ENCODE results near the gene RNF145. TPM values are rescaled to one million over a fixed set of nuclear protein-coding genes. Genes with fewer than 3 reads are reported as not detected.
A peak's percentile ranks its signal among the peaks of the same experiment; 100 is the strongest.

The RNF145 gene
- total RNA-seq, 1 donor from 2014 or later = 93.1 TPM

GRCh38 chr5:159211729-159212174 lies 2.4 kb upstream of the RNF145 start:
- no peak overlapping the region for H3K4me3 Mint-ChIP-seq
- no peak for TF ChIP-seq CTCF (IDR thresholded peaks at IDR 0.05; ENCODE audit: unreplicated experiment)
- peaks cover 40% of the 10 kb centered on the region for H3K4me1 Mint-ChIP-seq
- H3K27me3 Mint-ChIP-seq (ENCODE audit: low read depth) = peaks cover 4% of the 10 kb centered on the region
- no peaks in the 10 kb centered on the region for H3K9me3 Mint-ChIP-seq
- H3K36me3 Mint-ChIP-seq = no peaks in the 10 kb centered on the region
- DNase-seq (ENCODE audit: low spot score in 2 of 2, unreplicated experiment in 2 of 2) = no peak
- no peak overlapping the region for H3K27ac Mint-ChIP-seq

- Mint-ChIP-seq H3K9me3 (no peaks in the 10 kb centered on the region), H3K27ac (peak overlapping the region; percentile 5), H3K4me3 (peak overlapping the region; percentile 80), H3K4me1 (peaks cover 45% of the 10 kb centered on the region), H3K27me3 (ENCODE audit: low read depth) (peaks cover 4% of the 10 kb centered on the region), H3K36me3 (no peaks in the 10 kb centered on the region)
- no peak for DNase-seq (ENCODE audit: low spot score in 2 of 2, unreplicated experiment in 2 of 2)
- no peak for TF ChIP-seq CTCF (IDR thresholded peaks at IDR 0.05; ENCODE audit: unreplicated experiment)
Observed at GRCh38 chr5:159210846-159211245, 1.5 kb upstream of the RNF145 start.

GRCh38 chr5:159210210-159210661 lies 883 bp upstream of the RNF145 start:
- peak overlapping the region; percentile 80 for H3K4me3 Mint-ChIP-seq
- H3K27ac Mint-ChIP-seq = peak overlapping the region; percentile 82

GRCh38 chr5:159208514-159209437 lies 577 bp downstream of the RNF145 start:
- Mint-ChIP-seq H3K4me1 (peaks cover 61% of the 10 kb centered on the region), H3K27me3 (ENCODE audit: low read depth) (no peaks in the 10 kb centered on the region), H3K27ac (peak overlapping the region; percentile 97), H3K36me3 (no peaks in the 10 kb centered on the region), H3K9me3 (no peaks in the 10 kb centered on the region), H3K4me3 (peak overlapping the region; percentile 89)
- DNase-seq (ENCODE audit: low spot score in 2 of 2, unreplicated experiment in 2 of 2) = peak in 1 of 2 experiments; percentile 59
- TF ChIP-seq CTCF (IDR thresholded peaks at IDR 0.05; ENCODE audit: unreplicated experiment) = no peak

More at GRCh38 chr5:159210210-159210661, 883 bp upstream of the RNF145 start:
- no peak for TF ChIP-seq CTCF (IDR thresholded peaks at IDR 0.05; ENCODE audit: unreplicated experiment)
- peaks cover 52% of the 10 kb centered on the region for H3K4me1 Mint-ChIP-seq
- no peaks in the 10 kb centered on the region for H3K9me3 Mint-ChIP-seq
- no peaks in the 10 kb centered on the region for H3K36me3 Mint-ChIP-seq
- peaks cover 4% of the 10 kb centered on the region for H3K27me3 Mint-ChIP-seq (ENCODE audit: low read depth)
- no peak for DNase-seq (ENCODE audit: low spot score in 2 of 2, unreplicated experiment in 2 of 2)

- TF ChIP-seq CTCF (IDR thresholded peaks at IDR 0.05; ENCODE audit: unreplicated experiment) = no peak
- H3K27me3 Mint-ChIP-seq (ENCODE audit: low read depth) = no peaks in the 10 kb centered on the region
- H3K9me3 Mint-ChIP-seq = no peaks in the 10 kb centered on the region
- peak overlapping the region; percentile 89 for H3K4me3 Mint-ChIP-seq
- peaks cover 2% of the 10 kb centered on the region for H3K36me3 Mint-ChIP-seq
- DNase-seq (ENCODE audit: low spot score in 2 of 2, unreplicated experiment in 2 of 2) = peak; percentile 46 to 81
- H3K27ac Mint-ChIP-seq = peak overlapping the region; percentile 97
- H3K4me1 Mint-ChIP-seq = peaks cover 68% of the 10 kb centered on the region
Observed at GRCh38 chr5:159207686-159208513, 1.5 kb downstream of the RNF145 start.
